Body of pancreas (tissue), 4 donors: ENCODE measurements around the gene FABP6.

ENCODE experiments used
- CTCF ChIP-seq, 7 experiments: fragments of 450-650 bp in 4 of 7; fragments of 200-600 bp in 3 of 7; sonication (generic) in 3 of 7; IDR thresholded peaks; one replicate each; pipeline ENCODE4 v1.5.1; 2016 to 2019; ENCODE audit warnings: antibody characterized with exemption in 7 of 7
- POLR2A ChIP-seq, 3 donors: fragments of 450-650 bp; IDR thresholded peaks; one replicate each; pipeline ENCODE4 v1.6.1; 2016; ENCODE audit warnings: antibody characterized with exemption in 3 of 3, mild to moderate bottlenecking in 2 of 3

GRCh38 chr5:160230686-160231527 is 1.6 kb downstream of the FABP6 start:
- no peak for TF ChIP-seq POLR2A (IDR thresholded peaks at IDR 0.05)
- TF ChIP-seq CTCF (IDR thresholded peaks at IDR 0.05) = no peak
